ENCODE results near the gene GOLGA5. TPM values are rescaled to one million over a fixed set of nuclear protein-coding genes. Genes with fewer than 3 reads are reported as not detected.

GOLGA5 gene
- total RNA-seq, 4 donors from 2014 or later: 30.3 to 36.7 (median 33.7) TPM

GRCh38 chr14:92800012-92800411 lies 5.9 kb downstream of the GOLGA5 start:
- no peaks in the 10 kb centered on the region for H3K27me3 ChIP-seq
- H3K4me1 ChIP-seq: peaks cover 0 to 54% (median 22%) of the 10 kb centered on the region in 4 donors
- 48 to 65% methylated on average over 1 of the region's 1 CpG for WGBS, 2 donors
- no peak overlapping the region for H3K4me3 ChIP-seq
- TF ChIP-seq POLR2A (IDR thresholded peaks at IDR 0.05) (no peak), EP300 (IDR thresholded peaks at IDR 0.05) (no peak), CTCF (IDR thresholded peaks at IDR 0.05) (no peak)
- DNase-seq (ENCODE audit: low spot score in 2 of 2): no peak
- H3K27ac ChIP-seq: no peak overlapping the region
- H3K9me3 ChIP-seq: no peaks in the 10 kb centered on the region
- peaks cover 0 to 39% (median 3%) of the 10 kb centered on the region in 3 donors for H3K36me3 ChIP-seq

- no peaks in the 10 kb centered on the region for H3K9me3 ChIP-seq
- 38 to 50% methylated on average over 3 of the region's 3 CpGs for WGBS, 2 donors
- peaks cover 0 to 51% (median 17%) of the 10 kb centered on the region in 4 donors for H3K4me1 ChIP-seq
- H3K36me3 ChIP-seq: peaks cover 0 to 39% (median 3%) of the 10 kb centered on the region in 3 donors
- DNase-seq (ENCODE audit: low spot score in 2 of 2): no peak
- H3K4me3 ChIP-seq: no peak overlapping the region
- TF ChIP-seq POLR2A (IDR thresholded peaks at IDR 0.05) (no peak), EP300 (IDR thresholded peaks at IDR 0.05) (no peak), CTCF (IDR thresholded peaks at IDR 0.05) (no peak)
- H3K27ac ChIP-seq: no peak overlapping the region
- H3K27me3 ChIP-seq: no peaks in the 10 kb centered on the region
Observed at GRCh38 chr14:92800525-92800924, 6.4 kb downstream of the GOLGA5 start.

- no peak for DNase-seq (ENCODE audit: low spot score in 2 of 2)
- no peak for TF ChIP-seq POLR2A (IDR thresholded peaks at IDR 0.05)
- TF ChIP-seq CTCF (IDR thresholded peaks at IDR 0.05): no peak
- TF ChIP-seq EP300 (IDR thresholded peaks at IDR 0.05): no peak
Observed at GRCh38 chr14:92801917-92802316, 7.8 kb downstream of the GOLGA5 start.

GRCh38 chr14:92802678-92803077 lies 8.6 kb downstream of the GOLGA5 start:
- DNase-seq (ENCODE audit: low spot score in 2 of 2): no peak
- H3K27me3 ChIP-seq: no peaks in the 10 kb centered on the region
- peaks cover 0 to 42% (median 10%) of the 10 kb centered on the region in 4 donors for H3K4me1 ChIP-seq
- peaks cover 0 to 50% (median 3%) of the 10 kb centered on the region in 3 donors for H3K36me3 ChIP-seq
- TF ChIP-seq EP300 (IDR thresholded peaks at IDR 0.05) (no peak), CTCF (IDR thresholded peaks at IDR 0.05) (no peak), POLR2A (IDR thresholded peaks at IDR 0.05) (no peak)
- no peak overlapping the region for H3K4me3 ChIP-seq
- 97% methylated on average over 2 of the region's 2 CpGs for WGBS, 2 donors
- no peaks in the 10 kb centered on the region for H3K9me3 ChIP-seq
- no peak overlapping the region for H3K27ac ChIP-seq

More at GRCh38 chr14:92801917-92802316, 7.8 kb downstream of the GOLGA5 start:
- no peak overlapping the region for H3K27ac ChIP-seq
- no peak overlapping the region for H3K4me3 ChIP-seq
- H3K4me1 ChIP-seq: peaks cover 0 to 42% (median 10%) of the 10 kb centered on the region in 4 donors
- peaks cover 0 to 48% (median 3%) of the 10 kb centered on the region in 3 donors for H3K36me3 ChIP-seq
- H3K27me3 ChIP-seq: no peaks in the 10 kb centered on the region
- no peaks in the 10 kb centered on the region for H3K9me3 ChIP-seq

GRCh38 chr14:92813201-92813600 lies 19.1 kb downstream of the GOLGA5 start:
- Histone ChIP-seq H3K9me3 (no peaks in the 10 kb centered on the region), H3K36me3 (peaks cover 0 to 92% (median 29%) of the 10 kb centered on the region in 3 donors), H3K4me1 (no peaks in the 10 kb centered on the region), H3K27me3 (no peaks in the 10 kb centered on the region), H3K4me3 (no peak overlapping the region), H3K27ac (no peak overlapping the region)
- no peak for DNase-seq (ENCODE audit: low spot score in 2 of 2)
- WGBS, 2 donors: 87 to 93% methylated on average over 3 of the region's 3 CpGs
- TF ChIP-seq CTCF (IDR thresholded peaks at IDR 0.05): no peak

Measured in tibial nerve (tissue), 4 donors.